ENCODE results near the gene SGK1.

DNA sequence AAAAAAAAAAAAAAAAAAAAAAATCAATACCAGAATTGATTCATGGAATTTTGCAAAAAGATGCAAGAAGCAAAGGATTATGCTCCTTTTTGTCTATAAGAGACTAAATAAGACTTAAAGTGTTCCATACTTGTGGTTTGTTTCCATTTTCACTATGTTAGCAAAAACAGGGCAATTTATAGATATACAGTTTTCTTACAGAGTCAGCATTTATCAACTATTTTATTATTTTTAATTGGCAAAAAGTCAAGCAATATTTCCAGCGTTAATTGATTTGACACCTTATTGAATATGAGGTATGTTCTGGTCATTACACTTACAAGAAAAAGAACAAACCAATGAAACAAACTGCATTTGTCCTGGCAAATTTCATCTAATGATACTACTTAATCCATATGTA is 5.4 kb upstream of the SGK1 start:
- TF ChIP-seq, protein P1, sequence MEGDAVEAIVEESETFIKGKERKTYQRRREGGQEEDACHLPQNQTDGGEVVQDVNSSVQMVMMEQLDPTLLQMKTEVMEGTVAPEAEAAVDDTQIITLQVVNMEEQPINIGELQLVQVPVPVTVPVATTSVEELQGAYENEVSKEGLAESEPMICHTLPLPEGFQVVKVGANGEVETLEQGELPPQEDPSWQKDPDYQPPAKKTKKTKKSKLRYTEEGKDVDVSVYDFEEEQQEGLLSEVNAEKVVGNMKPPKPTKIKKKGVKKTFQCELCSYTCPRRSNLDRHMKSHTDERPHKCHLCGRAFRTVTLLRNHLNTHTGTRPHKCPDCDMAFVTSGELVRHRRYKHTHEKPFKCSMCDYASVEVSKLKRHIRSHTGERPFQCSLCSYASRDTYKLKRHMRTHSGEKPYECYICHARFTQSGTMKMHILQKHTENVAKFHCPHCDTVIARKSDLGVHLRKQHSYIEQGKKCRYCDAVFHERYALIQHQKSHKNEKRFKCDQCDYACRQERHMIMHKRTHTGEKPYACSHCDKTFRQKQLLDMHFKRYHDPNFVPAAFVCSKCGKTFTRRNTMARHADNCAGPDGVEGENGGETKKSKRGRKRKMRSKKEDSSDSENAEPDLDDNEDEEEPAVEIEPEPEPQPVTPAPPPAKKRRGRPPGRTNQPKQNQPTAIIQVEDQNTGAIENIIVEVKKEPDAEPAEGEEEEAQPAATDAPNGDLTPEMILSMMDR (IDR thresholded peaks at IDR 0.05): no peak
- TF ChIP-seq EP300 (IDR thresholded peaks at IDR 0.05; ENCODE audit: borderline replicate concordance in 1 of 2, low read depth in 1 of 2, low read length in 1 of 2): no peak
- TF ChIP-seq, protein P2, sequence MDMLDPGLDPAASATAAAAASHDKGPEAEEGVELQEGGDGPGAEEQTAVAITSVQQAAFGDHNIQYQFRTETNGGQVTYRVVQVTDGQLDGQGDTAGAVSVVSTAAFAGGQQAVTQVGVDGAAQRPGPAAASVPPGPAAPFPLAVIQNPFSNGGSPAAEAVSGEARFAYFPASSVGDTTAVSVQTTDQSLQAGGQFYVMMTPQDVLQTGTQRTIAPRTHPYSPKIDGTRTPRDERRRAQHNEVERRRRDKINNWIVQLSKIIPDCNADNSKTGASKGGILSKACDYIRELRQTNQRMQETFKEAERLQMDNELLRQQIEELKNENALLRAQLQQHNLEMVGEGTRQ (IDR thresholded peaks at IDR 0.05; ENCODE audit: borderline replicate concordance, low read depth, low read length): no peak
- TF ChIP-seq, protein P3, sequence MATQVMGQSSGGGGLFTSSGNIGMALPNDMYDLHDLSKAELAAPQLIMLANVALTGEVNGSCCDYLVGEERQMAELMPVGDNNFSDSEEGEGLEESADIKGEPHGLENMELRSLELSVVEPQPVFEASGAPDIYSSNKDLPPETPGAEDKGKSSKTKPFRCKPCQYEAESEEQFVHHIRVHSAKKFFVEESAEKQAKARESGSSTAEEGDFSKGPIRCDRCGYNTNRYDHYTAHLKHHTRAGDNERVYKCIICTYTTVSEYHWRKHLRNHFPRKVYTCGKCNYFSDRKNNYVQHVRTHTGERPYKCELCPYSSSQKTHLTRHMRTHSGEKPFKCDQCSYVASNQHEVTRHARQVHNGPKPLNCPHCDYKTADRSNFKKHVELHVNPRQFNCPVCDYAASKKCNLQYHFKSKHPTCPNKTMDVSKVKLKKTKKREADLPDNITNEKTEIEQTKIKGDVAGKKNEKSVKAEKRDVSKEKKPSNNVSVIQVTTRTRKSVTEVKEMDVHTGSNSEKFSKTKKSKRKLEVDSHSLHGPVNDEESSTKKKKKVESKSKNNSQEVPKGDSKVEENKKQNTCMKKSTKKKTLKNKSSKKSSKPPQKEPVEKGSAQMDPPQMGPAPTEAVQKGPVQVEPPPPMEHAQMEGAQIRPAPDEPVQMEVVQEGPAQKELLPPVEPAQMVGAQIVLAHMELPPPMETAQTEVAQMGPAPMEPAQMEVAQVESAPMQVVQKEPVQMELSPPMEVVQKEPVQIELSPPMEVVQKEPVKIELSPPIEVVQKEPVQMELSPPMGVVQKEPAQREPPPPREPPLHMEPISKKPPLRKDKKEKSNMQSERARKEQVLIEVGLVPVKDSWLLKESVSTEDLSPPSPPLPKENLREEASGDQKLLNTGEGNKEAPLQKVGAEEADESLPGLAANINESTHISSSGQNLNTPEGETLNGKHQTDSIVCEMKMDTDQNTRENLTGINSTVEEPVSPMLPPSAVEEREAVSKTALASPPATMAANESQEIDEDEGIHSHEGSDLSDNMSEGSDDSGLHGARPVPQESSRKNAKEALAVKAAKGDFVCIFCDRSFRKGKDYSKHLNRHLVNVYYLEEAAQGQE (IDR thresholded peaks at IDR 0.05; ENCODE audit: low read depth, low read length): no peak
- no peak for TF ChIP-seq TEAD4 (IDR thresholded peaks at IDR 0.05; ENCODE audit: borderline replicate concordance, insufficient read depth)
- TF ChIP-seq, protein P4, sequence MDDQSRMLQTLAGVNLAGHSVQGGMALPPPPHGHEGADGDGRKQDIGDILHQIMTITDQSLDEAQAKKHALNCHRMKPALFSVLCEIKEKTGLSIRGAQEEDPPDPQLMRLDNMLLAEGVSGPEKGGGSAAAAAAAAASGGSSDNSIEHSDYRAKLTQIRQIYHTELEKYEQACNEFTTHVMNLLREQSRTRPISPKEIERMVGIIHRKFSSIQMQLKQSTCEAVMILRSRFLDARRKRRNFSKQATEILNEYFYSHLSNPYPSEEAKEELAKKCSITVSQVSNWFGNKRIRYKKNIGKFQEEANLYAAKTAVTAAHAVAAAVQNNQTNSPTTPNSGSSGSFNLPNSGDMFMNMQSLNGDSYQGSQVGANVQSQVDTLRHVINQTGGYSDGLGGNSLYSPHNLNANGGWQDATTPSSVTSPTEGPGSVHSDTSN (IDR thresholded peaks at IDR 0.05): no peak
- no peak for TF ChIP-seq POLR2AphosphoS5 (IDR thresholded peaks at IDR 0.05; ENCODE audit: low read depth, low read length)
- no peak for TF ChIP-seq EZH2phosphoT487 (IDR thresholded peaks at IDR 0.05; ENCODE audit: borderline replicate concordance, low read depth)
- no peak for TF ChIP-seq SMC3 (IDR thresholded peaks at IDR 0.05; ENCODE audit: low read depth, low read length)
- TF ChIP-seq YY1 (IDR thresholded peaks at IDR 0.05; ENCODE audit: low read depth): no peak
- no peak for TF ChIP-seq JUND (IDR thresholded peaks at IDR 0.05)
- TF ChIP-seq, protein P5, sequence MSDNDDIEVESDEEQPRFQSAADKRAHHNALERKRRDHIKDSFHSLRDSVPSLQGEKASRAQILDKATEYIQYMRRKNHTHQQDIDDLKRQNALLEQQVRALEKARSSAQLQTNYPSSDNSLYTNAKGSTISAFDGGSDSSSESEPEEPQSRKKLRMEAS (IDR thresholded peaks at IDR 0.05; ENCODE audit: low read depth): no peak
- no peak for TF ChIP-seq RFX5 (IDR thresholded peaks at IDR 0.05; ENCODE audit: low read length)

All from SK-N-SH (cell line).